Aorta (tissue), 5 donors: Measurements from ENCODE around the gene FLCN. TPM values are rescaled to one million over a fixed set of nuclear protein-coding genes. Genes with fewer than 3 reads are reported as not detected.

Experiments
- ATAC-seq: fragments of 200-7000 bp; cut with Tn5 transposase; one replicate; pipeline ENCODE4 v1.9.1; 2022; ENCODE audit warnings: moderate library complexity; ENCODE audit not compliant: low FRiP score
- DNase-seq, 2 donors: peaks; one replicate each; pipeline ENCODE4 v3.0.0-alpha.2; 2020
- H3K27ac ChIP-seq, 2 donors: one replicate each; pipeline ENCODE4 v1.5.1; 2013; ENCODE audit warnings: low read length in 2 of 2, mild to moderate bottlenecking in 2 of 2, moderate library complexity in 2 of 2, control low read depth in 1 of 2, inconsistent platforms in 1 of 2, low read depth in 1 of 2
- H3K27me3 ChIP-seq, 2 donors: one replicate each; pipeline ENCODE4 v1.6.1; 2013; ENCODE audit warnings: control low read depth in 1 of 2, low read length in 1 of 2, mild to moderate bottlenecking in 1 of 2, moderate library complexity in 1 of 2; ENCODE audit not compliant: insufficient read depth in 2 of 2, control insufficient read depth in 1 of 2
- H3K36me3 ChIP-seq, 2 donors: one replicate each; pipeline ENCODE4 v1.6.1; 2013; ENCODE audit warnings: control low read depth in 1 of 2, low read length in 1 of 2, mild to moderate bottlenecking in 1 of 2; ENCODE audit not compliant: insufficient read depth in 2 of 2, control insufficient read depth in 1 of 2
- H3K4me1 ChIP-seq, 2 donors: one replicate each; pipeline ENCODE4 v1.6.1; 2013; ENCODE audit warnings: low read length in 2 of 2, control low read depth in 1 of 2, mild to moderate bottlenecking in 1 of 2, moderate library complexity in 1 of 2; ENCODE audit not compliant: insufficient read depth in 2 of 2, control insufficient read depth in 1 of 2
- H3K4me3 ChIP-seq, 2 donors: one replicate each; pipeline ENCODE4 v1.5.1; 2013; ENCODE audit warnings: low read length in 2 of 2, control low read depth in 1 of 2, mild to moderate bottlenecking in 1 of 2
- H3K9me3 ChIP-seq: one replicate; pipeline ENCODE4 v1.6.1; 2013; ENCODE audit warnings: mild to moderate bottlenecking, low read length; ENCODE audit not compliant: control insufficient read depth
- WGBS, 2 donors: extraction: QIAGEN DNeasy Blood & Tissue Kit; methylation state at CpG; one replicate each; pipeline ENCODE4 v1.1.7; 2013; 5-methylcytosine and 5-hydroxymethylcytosine counted together
- intact Hi-C, 2 donors: fragments of 100-400 bp; cut with DNase I; formaldehyde crosslinking; loops; one replicate each; pipeline versions ENCODE4 v1.14.2 to v1.15.0; 2022
- polyA plus RNA-seq, 2 donors: library from polyadenylated mRNA; stranded (reverse); fragments of 200-250 nt; gene quantifications; one replicate each; pipeline ENCODE4 v1.2.3, GENCODE V29; 2013
- total RNA-seq, 2 donors: library from RNA; stranded (reverse); fragmentation: NEBNext Ultra II Directional; extraction: Animal tissue kit (Norgen Biotek cat#: 25700); gene quantifications; one replicate each; pipeline ENCODE4 v1.2.1, GENCODE V29; 2021
- donor health status: healthy with polysubstance abuse.
- donor health status: Bipolar disorder and iron deficiency.
- donor health status: DM: no; HTN: no; CAD: no.
- donor health status: DM: no; HTN: no; CAD: no.
- donor health status: DM: yes; HTN: yes; CAD: no.

Gene FLCN
- total and polyA plus RNA-seq, 4 donors, result 12.5 to 85.0 (median 67.6) TPM

GRCh38 chr17:17243163-17243562 is 6.2 kb upstream of the FLCN start:
- Histone ChIP-seq H3K27me3 (no peaks in the 10 kb centered on the region), H3K36me3 (peaks cover 2 to 8% of the 10 kb centered on the region in 2 donors), H3K9me3 (no peaks in the 10 kb centered on the region), H3K4me3 (no peak overlapping the region), H3K4me1 (no peaks in the 10 kb centered on the region), H3K27ac (no peak overlapping the region)
- no peak for ATAC-seq
- DNase-seq, result peak in 1 of 2 donors; percentile 20
- intact Hi-C loops, result no loop called here
- 87 to 91% methylated on average over 6 of the region's 6 CpGs for WGBS, 2 donors

GRCh38 chr17:17242246-17242645 is 5.3 kb upstream of the FLCN start:
- Histone ChIP-seq H3K36me3 (peaks cover 0 to 5% of the 10 kb centered on the region in 2 donors), H3K9me3 (no peaks in the 10 kb centered on the region), H3K27ac (no peak overlapping the region), H3K27me3 (no peaks in the 10 kb centered on the region), H3K4me1 (no peaks in the 10 kb centered on the region), H3K4me3 (no peak overlapping the region)
- no peak for ATAC-seq
- 94% methylated on average over 7 of the region's 7 CpGs for WGBS, 2 donors
- intact Hi-C loops, result no loop called here
- peak in 1 of 2 donors; percentile 59 for DNase-seq

GRCh38 chr17:17241656-17242055 is 4.7 kb upstream of the FLCN start:
- ATAC-seq (no peak), DNase-seq (peak in 1 of 2 donors; percentile 30)
- no peak overlapping the region for H3K27ac ChIP-seq
- peaks cover 0 to 3% of the 10 kb centered on the region in 2 donors for H3K36me3 ChIP-seq
- WGBS, 2 donors, result 88 to 89% methylated on average over 10 of the region's 10 CpGs
- no peaks in the 10 kb centered on the region for H3K27me3 ChIP-seq
- H3K9me3 ChIP-seq, result no peaks in the 10 kb centered on the region
- intact Hi-C loops, result no loop called here
- H3K4me1 ChIP-seq, result no peaks in the 10 kb centered on the region
- no peak overlapping the region for H3K4me3 ChIP-seq

GRCh38 chr17:17239832-17240231 is 2.9 kb upstream of the FLCN start:
- DNase-seq, result no peak
- 5 to 17% methylated on average over 1 of the region's 1 CpG for WGBS, 2 donors
- intact Hi-C loops, result loop anchor here in 1 of 2 donors (5.0 to 10.0 kb wide), 2 partner anchors 238 to 705 kb away; no protein-coding TSS in a partner anchor
- no peak overlapping the region for H3K27ac ChIP-seq
- no peaks in the 10 kb centered on the region for H3K36me3 ChIP-seq
- no peaks in the 10 kb centered on the region for H3K27me3 ChIP-seq
- H3K4me1 ChIP-seq, result no peaks in the 10 kb centered on the region
- H3K9me3 ChIP-seq, result no peaks in the 10 kb centered on the region
- H3K4me3 ChIP-seq, result no peak overlapping the region
- ATAC-seq, result no peak

GRCh38 chr17:17236295-17237025 is 508 bp downstream of the FLCN start:
- no peaks in the 10 kb centered on the region for H3K9me3 ChIP-seq
- no peaks in the 10 kb centered on the region for H3K4me1 ChIP-seq
- intact Hi-C loops, result loop anchor here in 1 of 2 donors (2.0 to 10.0 kb wide), 3 partner anchors 84 to 702 kb away; no protein-coding TSS in a partner anchor
- peak overlapping the region in 1 of 2 donors; percentile 55 for H3K27ac ChIP-seq
- no peaks in the 10 kb centered on the region for H3K27me3 ChIP-seq
- H3K36me3 ChIP-seq, result peaks cover 0 to 2% of the 10 kb centered on the region in 2 donors
- ATAC-seq (peak; percentile 42), DNase-seq (peak in 1 of 2 donors; percentile 55)
- peak overlapping the region; percentile 83 to 86 for H3K4me3 ChIP-seq
- 1% methylated on average over 31 of the region's 31 CpGs for WGBS, 2 donors

- intact Hi-C loops, result loop anchor here in 1 of 2 donors (2.0 to 10.0 kb wide), 3 partner anchors 83 to 701 kb away; no protein-coding TSS in a partner anchor
- Histone ChIP-seq H3K36me3 (peaks cover 0 to 5% of the 10 kb centered on the region in 2 donors), H3K27ac (peak overlapping the region in 1 of 2 donors; percentile 63), H3K4me1 (no peaks in the 10 kb centered on the region), H3K27me3 (no peaks in the 10 kb centered on the region), H3K9me3 (no peaks in the 10 kb centered on the region), H3K4me3 (peak overlapping the region; percentile 83 to 86)
- 36 to 47% methylated on average over 19 of the region's 19 CpGs for WGBS, 2 donors
- DNase-seq (peak in 1 of 2 donors; percentile 63), ATAC-seq (no peak)
Observed at GRCh38 chr17:17235212-17236174, 1.5 kb downstream of the FLCN start.

- Histone ChIP-seq H3K4me3 (no peak overlapping the region), H3K9me3 (no peaks in the 10 kb centered on the region), H3K27ac (no peak overlapping the region), H3K4me1 (no peaks in the 10 kb centered on the region), H3K27me3 (no peaks in the 10 kb centered on the region), H3K36me3 (peaks cover 0 to 5% of the 10 kb centered on the region in 2 donors)
- intact Hi-C loops, result loop anchor here in 1 of 2 donors (10.0 kb wide), 1 partner anchor 697 kb away; no protein-coding TSS in a partner anchor
- DNase-seq (no peak), ATAC-seq (no peak)
- 80 to 86% methylated on average over 11 of the region's 11 CpGs for WGBS, 2 donors
Observed at GRCh38 chr17:17232303-17232621, 4.7 kb downstream of the FLCN start.

- Histone ChIP-seq H3K4me1 (no peaks in the 10 kb centered on the region), H3K9me3 (no peaks in the 10 kb centered on the region), H3K27me3 (no peaks in the 10 kb centered on the region), H3K4me3 (no peak overlapping the region), H3K36me3 (peaks cover 0 to 7% of the 10 kb centered on the region in 2 donors), H3K27ac (no peak overlapping the region)
- DNase-seq, result peak in 1 of 2 donors; percentile 31
- 73 to 82% methylated on average over 16 of the region's 16 CpGs for WGBS, 2 donors
- no peak for ATAC-seq
- intact Hi-C loops, result loop anchor here in 1 of 2 donors (10.0 kb wide), 1 partner anchor 697 kb away; no protein-coding TSS in a partner anchor
Observed at GRCh38 chr17:17231621-17232302, 5.2 kb downstream of the FLCN start.
